ENCODE measurements around the gene MAS1L. TPM values are rescaled to one million over a fixed set of nuclear protein-coding genes. Genes with fewer than 3 reads are reported as not detected.

The MAS1L gene
- total RNA-seq, 1 donor from 2014 or later = not detected

GRCh38 chr6:29474996-29475395, 12.8 kb downstream of the MAS1L start:
- DNase-seq (ENCODE audit: extremely low spot score in 2 of 2) = no peak
- Histone ChIP-seq H3K27me3 (no peaks in the 10 kb centered on the region), H3K9me3 (no peaks in the 10 kb centered on the region), H3K4me3 (no peak overlapping the region), H3K4me1 (no peaks in the 10 kb centered on the region), H3K36me3 (no peaks in the 10 kb centered on the region), H3K27ac (no peak overlapping the region)
- intact Hi-C loops (cut with DNase I) = no loop called here
- TF ChIP-seq POLR2AphosphoS5 (IDR thresholded peaks at IDR 0.05; ENCODE audit: insufficient read depth in 1 of 2, low read depth in 1 of 2) (no peak), POLR2A (IDR thresholded peaks at IDR 0.05) (no peak)
- TF ChIP-seq, protein P1, sequence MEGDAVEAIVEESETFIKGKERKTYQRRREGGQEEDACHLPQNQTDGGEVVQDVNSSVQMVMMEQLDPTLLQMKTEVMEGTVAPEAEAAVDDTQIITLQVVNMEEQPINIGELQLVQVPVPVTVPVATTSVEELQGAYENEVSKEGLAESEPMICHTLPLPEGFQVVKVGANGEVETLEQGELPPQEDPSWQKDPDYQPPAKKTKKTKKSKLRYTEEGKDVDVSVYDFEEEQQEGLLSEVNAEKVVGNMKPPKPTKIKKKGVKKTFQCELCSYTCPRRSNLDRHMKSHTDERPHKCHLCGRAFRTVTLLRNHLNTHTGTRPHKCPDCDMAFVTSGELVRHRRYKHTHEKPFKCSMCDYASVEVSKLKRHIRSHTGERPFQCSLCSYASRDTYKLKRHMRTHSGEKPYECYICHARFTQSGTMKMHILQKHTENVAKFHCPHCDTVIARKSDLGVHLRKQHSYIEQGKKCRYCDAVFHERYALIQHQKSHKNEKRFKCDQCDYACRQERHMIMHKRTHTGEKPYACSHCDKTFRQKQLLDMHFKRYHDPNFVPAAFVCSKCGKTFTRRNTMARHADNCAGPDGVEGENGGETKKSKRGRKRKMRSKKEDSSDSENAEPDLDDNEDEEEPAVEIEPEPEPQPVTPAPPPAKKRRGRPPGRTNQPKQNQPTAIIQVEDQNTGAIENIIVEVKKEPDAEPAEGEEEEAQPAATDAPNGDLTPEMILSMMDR (IDR thresholded peaks at IDR 0.05) = no peak

- intact Hi-C loops (cut with DNase I) = no loop called here
- no peak for DNase-seq (ENCODE audit: extremely low spot score in 2 of 2)
- TF ChIP-seq, protein P1 (IDR thresholded peaks at IDR 0.05) = no peak
- TF ChIP-seq POLR2A (IDR thresholded peaks at IDR 0.05) = no peak
- TF ChIP-seq POLR2AphosphoS5 (IDR thresholded peaks at IDR 0.05; ENCODE audit: insufficient read depth in 1 of 2, low read depth in 1 of 2) = no peak
- no peaks in the 10 kb centered on the region for H3K4me1 ChIP-seq
- no peak overlapping the region for H3K4me3 ChIP-seq
- no peak overlapping the region for H3K27ac ChIP-seq
- no peaks in the 10 kb centered on the region for H3K36me3 ChIP-seq
- H3K27me3 ChIP-seq = no peaks in the 10 kb centered on the region
- H3K9me3 ChIP-seq = no peaks in the 10 kb centered on the region
Measured at GRCh38 chr6:29466241-29466640, 21.5 kb downstream of the MAS1L start.

DNA sequence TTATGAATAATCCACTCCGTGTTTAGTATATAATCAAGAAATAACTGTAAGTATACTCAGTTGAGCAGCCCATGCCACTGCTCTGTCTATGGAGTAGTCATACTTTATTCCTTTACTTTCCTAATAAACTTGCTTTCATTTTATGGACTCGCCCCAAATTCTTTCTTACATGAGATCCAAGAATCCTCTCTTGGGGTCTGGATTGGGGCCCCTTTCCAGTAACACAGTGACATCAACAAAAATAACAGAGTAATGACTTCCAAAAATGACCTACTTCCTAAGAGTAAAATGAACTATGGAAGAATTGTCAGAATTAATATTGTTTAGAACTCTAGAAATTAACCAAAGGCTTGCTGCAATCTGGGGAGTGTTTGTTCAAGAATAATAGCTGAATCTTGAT, 22.0 kb downstream of the MAS1L start:
- Histone ChIP-seq H3K4me1 (no peaks in the 10 kb centered on the region), H3K9me3 (no peaks in the 10 kb centered on the region), H3K27me3 (no peaks in the 10 kb centered on the region), H3K27ac (no peak overlapping the region), H3K36me3 (no peaks in the 10 kb centered on the region), H3K4me3 (no peak overlapping the region)
- intact Hi-C loops (cut with DNase I) = no loop called here
- no peak for DNase-seq (ENCODE audit: extremely low spot score in 2 of 2)
- no peak for TF ChIP-seq POLR2AphosphoS5 (IDR thresholded peaks at IDR 0.05; ENCODE audit: insufficient read depth in 1 of 2, low read depth in 1 of 2)
- TF ChIP-seq POLR2A (IDR thresholded peaks at IDR 0.05) = no peak
- TF ChIP-seq, protein P1 (IDR thresholded peaks at IDR 0.05) = no peak

DNA sequence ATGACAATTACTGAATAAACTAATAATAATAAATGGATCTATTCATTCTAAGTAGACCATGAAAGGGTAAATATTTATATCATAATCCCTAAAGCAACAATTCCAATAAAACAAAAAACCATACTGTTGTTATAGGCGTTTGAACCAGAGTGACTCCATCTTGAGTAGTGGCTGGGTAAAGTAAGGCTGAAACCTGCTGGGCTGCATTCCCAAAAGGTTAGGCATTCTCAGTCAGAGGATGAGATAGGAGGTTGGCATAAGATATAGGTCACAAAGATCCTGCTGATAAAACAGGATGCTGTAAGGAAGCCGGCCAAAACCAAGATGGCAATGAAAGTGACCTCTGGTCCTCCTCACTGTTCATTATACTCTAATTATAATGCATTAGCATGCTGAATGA, 22.5 kb downstream of the MAS1L start:
- no peak overlapping the region for H3K27ac ChIP-seq
- intact Hi-C loops (cut with DNase I) = no loop called here
- no peaks in the 10 kb centered on the region for H3K4me1 ChIP-seq
- no peak overlapping the region for H3K4me3 ChIP-seq
- TF ChIP-seq POLR2A (IDR thresholded peaks at IDR 0.05) = no peak
- no peak for TF ChIP-seq POLR2AphosphoS5 (IDR thresholded peaks at IDR 0.05; ENCODE audit: insufficient read depth in 1 of 2, low read depth in 1 of 2)
- TF ChIP-seq, protein P1 (IDR thresholded peaks at IDR 0.05) = no peak
- DNase-seq (ENCODE audit: extremely low spot score in 2 of 2) = no peak
- H3K36me3 ChIP-seq = no peaks in the 10 kb centered on the region
- no peaks in the 10 kb centered on the region for H3K27me3 ChIP-seq
- H3K9me3 ChIP-seq = no peaks in the 10 kb centered on the region

- no peak overlapping the region for H3K27ac ChIP-seq
- no peak for DNase-seq (ENCODE audit: extremely low spot score in 2 of 2)
- no peak overlapping the region for H3K4me3 ChIP-seq
- H3K27me3 ChIP-seq = no peaks in the 10 kb centered on the region
- TF ChIP-seq, protein P1 (IDR thresholded peaks at IDR 0.05) = no peak
- TF ChIP-seq POLR2AphosphoS5 (IDR thresholded peaks at IDR 0.05; ENCODE audit: insufficient read depth in 1 of 2, low read depth in 1 of 2) (no peak), POLR2A (IDR thresholded peaks at IDR 0.05) (no peak)
- intact Hi-C loops (cut with DNase I) = no loop called here
- H3K9me3 ChIP-seq = no peaks in the 10 kb centered on the region
- H3K36me3 ChIP-seq = no peaks in the 10 kb centered on the region
- no peaks in the 10 kb centered on the region for H3K4me1 ChIP-seq
Measured at GRCh38 chr6:29462022-29462421, 25.7 kb downstream of the MAS1L start.

All from vagina (tissue), 2 donors.